Uterus (tissue), 2 donors: ENCODE data around the gene TMEM266.

ENCODE experiments used
- POLR2A ChIP-seq, 2 donors: fragments of 450-650 bp; IDR thresholded peaks; one replicate each; pipeline ENCODE4 v1.6.1; 2016; ENCODE audit warnings: antibody characterized with exemption in 2 of 2, mild to moderate bottlenecking in 1 of 2, moderate library complexity in 1 of 2
- TF ChIP-seq, protein P1 (sequence below), 4 experiments: fragments of 200-600 bp in 2 of 4; fragments of 450-650 bp in 2 of 4; sonication (generic) in 2 of 4; IDR thresholded peaks; one replicate each; pipeline ENCODE4 v1.5.1; 2016 to 2019; ENCODE audit warnings: antibody characterized with exemption in 4 of 4, mild to moderate bottlenecking in 2 of 4, moderate library complexity in 1 of 4

DNA sequence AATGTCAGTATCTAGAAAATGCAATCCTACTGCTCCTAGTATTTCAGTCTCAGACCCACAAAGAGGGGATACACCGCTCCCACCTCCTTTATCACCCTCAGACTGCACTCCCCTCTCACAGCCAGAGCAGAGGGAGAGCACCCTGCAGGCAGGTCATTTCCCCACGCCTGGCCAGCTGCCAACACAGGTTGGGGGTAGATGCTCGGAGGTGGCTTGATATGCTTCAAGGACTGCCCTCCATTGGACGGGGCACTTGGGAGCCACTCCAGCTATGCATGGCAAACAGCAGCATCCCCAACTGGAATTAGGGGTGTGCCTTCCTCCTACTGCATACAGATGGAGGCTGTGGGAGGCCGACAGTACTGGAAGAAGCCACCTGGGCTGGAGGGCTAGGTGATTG lies 41.9 kb downstream of the TMEM266 start:
- TF ChIP-seq, protein P1, sequence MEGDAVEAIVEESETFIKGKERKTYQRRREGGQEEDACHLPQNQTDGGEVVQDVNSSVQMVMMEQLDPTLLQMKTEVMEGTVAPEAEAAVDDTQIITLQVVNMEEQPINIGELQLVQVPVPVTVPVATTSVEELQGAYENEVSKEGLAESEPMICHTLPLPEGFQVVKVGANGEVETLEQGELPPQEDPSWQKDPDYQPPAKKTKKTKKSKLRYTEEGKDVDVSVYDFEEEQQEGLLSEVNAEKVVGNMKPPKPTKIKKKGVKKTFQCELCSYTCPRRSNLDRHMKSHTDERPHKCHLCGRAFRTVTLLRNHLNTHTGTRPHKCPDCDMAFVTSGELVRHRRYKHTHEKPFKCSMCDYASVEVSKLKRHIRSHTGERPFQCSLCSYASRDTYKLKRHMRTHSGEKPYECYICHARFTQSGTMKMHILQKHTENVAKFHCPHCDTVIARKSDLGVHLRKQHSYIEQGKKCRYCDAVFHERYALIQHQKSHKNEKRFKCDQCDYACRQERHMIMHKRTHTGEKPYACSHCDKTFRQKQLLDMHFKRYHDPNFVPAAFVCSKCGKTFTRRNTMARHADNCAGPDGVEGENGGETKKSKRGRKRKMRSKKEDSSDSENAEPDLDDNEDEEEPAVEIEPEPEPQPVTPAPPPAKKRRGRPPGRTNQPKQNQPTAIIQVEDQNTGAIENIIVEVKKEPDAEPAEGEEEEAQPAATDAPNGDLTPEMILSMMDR (IDR thresholded peaks at IDR 0.05), result no peak
- no peak for TF ChIP-seq POLR2A (IDR thresholded peaks at IDR 0.05)
